SK-N-MC (cell line): ENCODE results near the gene OPCML.

Experiments
- DNase-seq: peaks from one replicate; pipeline ENCODE4 v3.0.0-alpha.2; 2011; ENCODE audit warnings: low read depth, low spot score
- H3K27ac ChIP-seq: fragments of 200-600 bp; sonication (generic); 2 replicates; pipeline ENCODE4 v1.5.1; 2016; ENCODE audit warnings: mixed run types
- H3K36me3 ChIP-seq: fragments of 200-600 bp; sonication (generic); 2 replicates; pipeline ENCODE4 v1.6.1; 2017; ENCODE audit warnings: antibody characterized with exemption, low read length, mixed read lengths; ENCODE audit not compliant: insufficient read depth
- H3K4me3 ChIP-seq: fragments of 200-600 bp; sonication (generic); 2 replicates; pipeline ENCODE4 v1.5.1; 2016
- H3K9ac ChIP-seq: fragments of 200-600 bp; sonication (generic); 2 replicates; pipeline ENCODE4 v1.8.0; 2017; ENCODE audit warnings: mixed run types, mixed read lengths; ENCODE audit not compliant: insufficient read length
- H3K9me3 ChIP-seq: fragments of 200-600 bp; sonication (generic); 2 replicates; pipeline ENCODE4 v1.6.1; 2017; ENCODE audit warnings: low read depth, mild to moderate bottlenecking, antibody characterized with exemption, low read length, moderate library complexity, mixed read lengths
- EZH2 ChIP-seq: fragments of 200-600 bp; sonication (generic); IDR thresholded peaks from one replicate; pipeline ENCODE4 v1.6.1; 2017; ENCODE audit warnings: antibody characterized with exemption
- FOXP2 ChIP-seq: optimal IDR thresholded peaks from 2 replicates; pipeline ENCODE3; 2011; ENCODE audit warnings: mild to moderate bottlenecking, moderate library complexity; ENCODE audit not compliant: insufficient read depth; ENCODE audit errors: extremely low read length, control extremely low read depth
- POLR2AphosphoS5 ChIP-seq: IDR thresholded peaks from 2 replicates; pipeline ENCODE4 v1.6.1; 2012; ENCODE audit warnings: mild to moderate bottlenecking, low read depth, low read length, borderline replicate concordance

The OPCML gene

DNA sequence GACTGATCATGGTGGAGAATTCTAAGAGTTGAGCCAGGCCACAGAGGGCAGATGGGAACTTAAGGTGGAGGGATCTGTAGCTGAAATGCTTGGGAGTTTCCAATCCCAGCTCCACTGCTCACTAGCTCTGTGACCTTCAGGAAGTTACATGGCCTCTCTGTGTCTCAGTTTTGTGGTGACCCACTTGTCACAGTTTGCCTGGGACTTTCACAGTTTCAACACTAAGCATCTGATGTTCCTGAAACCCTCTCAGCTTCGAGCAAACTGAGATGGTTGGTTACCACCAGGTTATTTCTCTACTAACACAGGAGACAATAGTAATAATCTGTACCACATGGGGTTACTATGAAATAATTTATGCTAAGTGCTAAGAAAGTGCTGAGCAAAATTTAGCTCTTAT is 505.3 kb downstream of the OPCML start:
- Histone ChIP-seq H3K36me3 (no peaks in the 10 kb centered on the region), H3K9ac (no peak overlapping the region), H3K4me3 (no peak overlapping the region), H3K27ac (no peak overlapping the region), H3K9me3 (no peaks in the 10 kb centered on the region)
- DNase-seq = no peak
- TF ChIP-seq FOXP2 (no peak), POLR2AphosphoS5 (no peak), EZH2 (no peak)

DNA sequence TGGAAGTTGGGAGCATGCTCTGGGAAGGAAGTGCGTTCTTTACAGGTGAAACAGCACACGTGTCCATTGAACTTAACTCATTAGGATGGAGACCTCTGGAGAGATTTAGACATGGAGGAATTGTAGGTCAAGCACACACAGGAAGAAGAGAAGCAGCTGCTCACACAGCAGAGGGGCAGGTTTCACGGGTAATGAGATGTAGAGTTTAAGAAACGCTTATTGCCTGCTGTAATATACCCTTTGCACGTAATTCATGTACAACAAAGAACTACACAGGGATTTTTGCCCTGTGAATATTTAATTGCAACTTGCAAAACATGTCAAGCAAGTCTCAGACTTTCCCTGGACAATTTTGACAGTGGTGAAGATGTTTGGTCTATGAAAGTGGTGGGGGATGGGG is 508.0 kb downstream of the OPCML start:
- Histone ChIP-seq H3K4me3 (no peak overlapping the region), H3K9me3 (no peaks in the 10 kb centered on the region), H3K36me3 (no peaks in the 10 kb centered on the region), H3K9ac (no peak overlapping the region), H3K27ac (no peak overlapping the region)
- no peak for TF ChIP-seq FOXP2
- TF ChIP-seq POLR2AphosphoS5 = no peak
- DNase-seq = no peak

DNA sequence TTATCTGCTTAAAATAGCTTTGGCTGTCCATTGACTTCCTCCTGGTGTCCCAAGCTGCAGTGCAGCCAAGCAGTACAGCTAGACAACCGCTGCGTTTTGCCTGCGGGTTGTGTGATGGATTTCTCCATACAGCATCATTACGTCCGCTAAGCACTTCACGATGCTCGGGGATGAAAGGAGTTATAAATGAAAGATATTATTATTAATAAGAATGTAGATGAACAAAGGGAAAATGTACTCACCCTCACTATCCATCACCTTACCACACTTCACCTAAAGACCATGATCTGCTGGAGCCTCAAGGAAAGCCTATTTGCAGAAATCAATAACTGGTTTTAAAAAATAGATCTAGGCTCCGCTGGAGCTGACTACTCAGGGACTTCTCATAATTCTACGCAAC is 509.1 kb downstream of the OPCML start:
- DNase-seq = no peak

DNA sequence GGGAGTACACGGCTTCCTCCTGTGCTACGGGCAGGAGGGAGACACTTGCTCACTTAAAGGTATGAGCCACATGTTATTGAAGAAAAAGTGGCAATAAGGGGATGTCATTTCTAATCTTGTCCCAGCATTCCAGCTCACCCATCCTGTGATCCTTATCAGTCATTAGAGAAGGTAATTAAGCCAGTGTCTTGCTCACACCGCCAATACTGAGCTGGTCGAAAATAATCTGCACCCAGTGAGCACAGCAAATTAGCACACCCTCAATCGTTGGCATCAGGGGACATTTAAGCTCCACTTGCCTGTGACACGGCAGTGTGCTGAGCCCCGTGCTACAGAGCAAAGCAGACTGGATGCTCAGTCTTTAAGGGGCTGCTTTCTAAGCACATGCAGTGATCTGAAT is 510.7 kb downstream of the OPCML start:
- Histone ChIP-seq H3K4me3 (no peak overlapping the region), H3K36me3 (no peaks in the 10 kb centered on the region), H3K27ac (no peak overlapping the region), H3K9me3 (no peaks in the 10 kb centered on the region), H3K9ac (no peak overlapping the region)
- DNase-seq = no peak
- TF ChIP-seq EZH2 (no peak), POLR2AphosphoS5 (no peak), FOXP2 (no peak)

More for the DNA sequence above, 509.1 kb downstream of the OPCML start:
- Histone ChIP-seq H3K9ac (no peak overlapping the region), H3K36me3 (no peaks in the 10 kb centered on the region), H3K9me3 (no peaks in the 10 kb centered on the region), H3K4me3 (no peak overlapping the region), H3K27ac (no peak overlapping the region)
- TF ChIP-seq POLR2AphosphoS5 (no peak), EZH2 (no peak), FOXP2 (no peak)

DNA sequence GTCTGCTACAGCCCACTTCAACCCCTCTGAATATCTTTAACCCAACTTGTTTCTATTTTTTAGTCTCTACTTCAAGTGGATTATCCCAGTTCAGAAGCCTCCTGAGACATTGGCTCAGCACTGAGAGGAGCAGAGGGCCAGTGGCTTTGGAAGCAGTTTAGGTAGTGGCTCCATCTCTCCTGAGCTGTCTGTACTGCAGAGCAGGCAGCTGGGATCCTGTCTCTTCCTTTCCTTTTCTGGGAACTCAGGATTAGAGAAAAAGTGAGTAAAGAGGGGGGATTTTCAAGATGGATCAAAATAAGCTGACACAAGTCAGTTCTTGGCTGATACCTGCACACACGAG is 512.0 kb downstream of the OPCML start:
- H3K27ac ChIP-seq = no peak overlapping the region
- no peaks in the 10 kb centered on the region for H3K9me3 ChIP-seq
- no peaks in the 10 kb centered on the region for H3K36me3 ChIP-seq
- H3K9ac ChIP-seq = no peak overlapping the region
- no peak for DNase-seq
- no peak overlapping the region for H3K4me3 ChIP-seq
- TF ChIP-seq EZH2 = no peak
- TF ChIP-seq POLR2AphosphoS5 = no peak
- no peak for TF ChIP-seq FOXP2

DNA sequence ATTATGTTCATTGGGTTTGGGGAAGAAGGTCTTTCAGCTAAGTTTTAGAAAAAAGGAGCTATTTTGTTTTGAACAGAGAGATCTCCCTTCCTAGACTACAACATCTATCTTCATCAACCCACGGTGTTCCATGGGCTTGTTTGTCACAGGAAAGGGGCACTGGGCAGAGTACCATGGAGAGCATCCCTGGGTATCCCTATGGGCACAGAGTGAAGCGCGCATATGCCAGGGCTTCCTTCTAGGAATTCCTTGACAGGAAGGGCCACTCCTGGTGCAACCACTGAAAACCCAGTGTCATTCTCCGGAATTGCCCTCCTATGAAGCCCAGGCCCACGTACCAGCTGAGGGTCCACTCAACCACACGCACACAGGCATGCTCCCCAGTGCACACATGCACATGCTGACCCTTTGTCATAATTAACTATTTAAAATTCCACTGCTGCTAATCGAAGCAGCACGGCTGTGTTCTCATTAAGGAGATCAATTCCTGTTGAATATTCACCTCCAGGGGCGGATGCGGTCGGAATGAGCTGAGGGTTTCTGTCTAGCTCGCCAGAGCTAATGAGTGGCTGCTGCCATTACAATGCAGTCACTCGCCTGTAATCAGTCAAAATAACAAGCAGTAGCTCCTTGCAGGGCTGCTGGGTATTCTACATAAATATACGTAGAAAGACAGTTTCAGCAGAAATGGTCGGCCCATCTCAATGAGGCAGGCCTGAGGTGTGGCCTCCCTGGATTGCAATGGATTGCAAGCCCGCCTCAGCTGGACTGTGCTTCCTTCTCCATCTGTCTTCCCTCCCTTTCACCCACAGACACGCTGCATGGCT is 512.5 kb downstream of the OPCML start:
- Histone ChIP-seq H3K4me3 (no peak overlapping the region), H3K9ac (no peak overlapping the region), H3K27ac (no peak overlapping the region), H3K9me3 (no peaks in the 10 kb centered on the region), H3K36me3 (no peaks in the 10 kb centered on the region)
- no peak for TF ChIP-seq POLR2AphosphoS5
- TF ChIP-seq FOXP2 = no peak
- TF ChIP-seq EZH2 = no peak
- no peak for DNase-seq

DNA sequence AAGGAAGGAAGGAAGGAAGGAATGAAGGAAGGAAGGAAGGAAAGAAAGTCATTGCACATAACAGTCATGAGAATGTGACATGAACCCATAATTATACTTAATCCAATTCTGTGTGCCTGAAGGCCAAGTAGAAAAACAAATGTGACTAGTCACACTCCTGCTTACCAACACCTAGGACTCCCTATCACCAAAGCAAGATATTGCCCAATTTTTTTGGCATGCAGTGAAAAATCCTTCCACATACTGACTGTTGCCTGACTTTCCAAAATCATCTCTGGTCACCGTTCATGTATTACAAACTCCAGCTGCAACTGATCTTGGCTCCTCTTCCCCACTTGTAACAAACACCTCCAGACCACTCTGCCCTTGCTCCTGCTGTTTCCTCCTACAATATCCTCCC is 516.8 kb downstream of the OPCML start:
- Histone ChIP-seq H3K36me3 (no peaks in the 10 kb centered on the region), H3K9ac (peak overlapping the region; percentile 26), H3K9me3 (no peaks in the 10 kb centered on the region), H3K27ac (peak overlapping the region; percentile 93), H3K4me3 (no peak overlapping the region)
- DNase-seq = no peak
- no peak for TF ChIP-seq POLR2AphosphoS5
- TF ChIP-seq FOXP2 = no peak
- no peak for TF ChIP-seq EZH2

DNA sequence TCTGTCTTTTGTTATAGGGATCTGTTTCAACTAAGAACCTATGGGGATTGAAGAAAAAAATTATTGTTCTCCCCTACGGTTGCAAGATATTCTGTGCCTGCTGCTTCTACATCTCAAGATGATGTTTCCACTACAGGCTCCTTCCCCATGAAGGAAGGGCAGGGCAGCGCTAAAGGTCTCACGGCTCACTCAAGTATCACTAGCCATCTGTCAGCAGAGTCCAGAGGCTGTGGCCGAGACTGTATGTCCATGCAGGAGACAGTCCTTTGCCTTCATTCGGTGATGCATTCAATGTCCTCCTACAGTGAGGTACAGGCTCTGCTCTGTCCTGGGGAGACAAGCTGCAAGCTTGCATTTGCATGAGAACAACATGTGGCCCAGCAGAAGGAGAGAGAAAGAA is 518.0 kb downstream of the OPCML start:
- Histone ChIP-seq H3K36me3 (no peaks in the 10 kb centered on the region), H3K9ac (peak overlapping the region; percentile 24), H3K4me3 (no peak overlapping the region), H3K27ac (peak overlapping the region; percentile 93), H3K9me3 (no peaks in the 10 kb centered on the region)
- no peak for DNase-seq
- TF ChIP-seq POLR2AphosphoS5 = no peak
- no peak for TF ChIP-seq EZH2
- no peak for TF ChIP-seq FOXP2

DNA sequence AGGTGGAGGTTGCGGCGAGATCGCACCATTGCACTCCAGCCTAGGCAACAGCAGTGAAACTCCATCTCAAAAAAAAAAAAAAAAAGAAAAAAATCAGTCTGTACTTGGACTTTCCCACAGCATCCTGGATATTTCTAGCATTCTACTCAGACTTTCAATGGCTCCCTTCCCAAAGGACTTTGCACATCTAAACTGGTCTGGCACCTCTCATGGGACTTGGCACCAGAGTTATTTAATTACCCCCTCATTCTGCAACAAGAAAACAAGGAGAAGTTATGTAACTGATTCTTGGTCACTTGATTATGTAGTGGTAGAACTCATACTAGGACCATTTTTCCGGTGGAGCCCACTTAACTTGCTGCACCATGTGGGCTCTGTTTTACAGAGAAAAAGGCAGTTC is 519.5 kb downstream of the OPCML start:
- TF ChIP-seq POLR2AphosphoS5 (no peak), EZH2 (no peak), FOXP2 (no peak)

More for the DNA sequence above, 519.5 kb downstream of the OPCML start:
- Histone ChIP-seq H3K9ac (no peak overlapping the region), H3K4me3 (no peak overlapping the region), H3K36me3 (no peaks in the 10 kb centered on the region), H3K9me3 (no peaks in the 10 kb centered on the region), H3K27ac (no peak overlapping the region)
- no peak for DNase-seq
